Measurements from ENCODE around the gene BUB1.

GRCh38 chr2:110638004-110638403 is 39.9 kb downstream of the BUB1 start:
- TF ChIP-seq CTCF (IDR thresholded peaks at IDR 0.05): no peak
- TF ChIP-seq POLR2A (IDR thresholded peaks at IDR 0.05): no peak
